Limb (tissue), 2 donors: ENCODE data around the gene MYO18B.

Source experiments
- DNase-seq, 2 donors: peaks; one replicate each; pipeline ENCODE4 v3.0.0-alpha.2; 2016; ENCODE audit errors: extremely low spot score in 2 of 2

The MYO18B gene

GRCh38 chr22:25845985-25846745, 104.2 kb downstream of the MYO18B start:
- no peak for DNase-seq

- no peak for DNase-seq
Measured at GRCh38 chr22:25847451-25847850, 105.5 kb downstream of the MYO18B start.

GRCh38 chr22:25848954-25849353, 107.0 kb downstream of the MYO18B start:
- no peak for DNase-seq

- no peak for DNase-seq
Measured at GRCh38 chr22:25849522-25849921, 107.5 kb downstream of the MYO18B start.

GRCh38 chr22:25852223-25852622, 110.2 kb downstream of the MYO18B start:
- DNase-seq: no peak

- DNase-seq: no peak
Measured at GRCh38 chr22:25853078-25853477, 111.1 kb downstream of the MYO18B start.

- DNase-seq: no peak
Measured at GRCh38 chr22:25853501-25854284, 111.7 kb downstream of the MYO18B start.

- no peak for DNase-seq
Measured at GRCh38 chr22:25869771-25870170, 127.8 kb downstream of the MYO18B start.

GRCh38 chr22:25874327-25874726, 132.3 kb downstream of the MYO18B start:
- no peak for DNase-seq

- DNase-seq: no peak
Measured at GRCh38 chr22:25875461-25875860, 133.5 kb downstream of the MYO18B start.

GRCh38 chr22:25876871-25877270, 134.9 kb downstream of the MYO18B start:
- no peak for DNase-seq

- DNase-seq: no peak
Measured at GRCh38 chr22:25878933-25879332, 136.9 kb downstream of the MYO18B start.

GRCh38 chr22:25880524-25880923, 138.5 kb downstream of the MYO18B start:
- no peak for DNase-seq

- no peak for DNase-seq
Measured at GRCh38 chr22:25881210-25881755, 139.3 kb downstream of the MYO18B start.

GRCh38 chr22:25882360-25882759, 140.4 kb downstream of the MYO18B start:
- no peak for DNase-seq

- no peak for DNase-seq
Measured at GRCh38 chr22:25883482-25884033, 141.6 kb downstream of the MYO18B start.

GRCh38 chr22:25884121-25884520, 142.1 kb downstream of the MYO18B start:
- DNase-seq: no peak

- DNase-seq: no peak
Measured at GRCh38 chr22:25888399-25889054, 146.5 kb downstream of the MYO18B start.

GRCh38 chr22:25890651-25891050, 148.7 kb downstream of the MYO18B start:
- DNase-seq: no peak

- DNase-seq: no peak
Measured at GRCh38 chr22:25892678-25893077, 150.7 kb downstream of the MYO18B start.

GRCh38 chr22:25895678-25896077, 153.7 kb downstream of the MYO18B start:
- DNase-seq: no peak

- no peak for DNase-seq
Measured at GRCh38 chr22:25896098-25896497, 154.1 kb downstream of the MYO18B start.
